Endothelial cell of umbilical vein (primary cell): ENCODE results near the gene STARD13. TPM values are rescaled to one million over a fixed set of nuclear protein-coding genes. Genes with fewer than 3 reads are reported as not detected.

ENCODE experiments used
- BruUV-seq: library from RNA; stranded (reverse); fragments of 400-500 nt; replicated peaks from 2 replicates; lab custom pipeline; 2021; lab: Mats Ljungman, UMichigan
- CTCF ChIA-PET: fragments of 300-600, 350-600 bp; sonication (Branson Sonifier 250); formaldehyde crosslinking; loops from one replicate; lab custom pipeline; 2021; ENCODE audit warnings: antibody characterized with exemption, inconsistent platforms; lab: Charles Lee
- POLR2A ChIA-PET: fragments of 300-600, 350-600 bp; sonication (Branson Sonifier 250); formaldehyde crosslinking; loops from one replicate; lab custom pipeline; 2021; ENCODE audit warnings: antibody characterized with exemption, inconsistent platforms; lab: Charles Lee
- DNase-seq: peaks from one replicate; pipeline ENCODE4 v3.0.0-alpha.2; 2011; ENCODE audit warnings: low read depth, low spot score
- FAIRE-seq: peaks from 2 replicates; lab custom pipeline; 2011; peaks lifted over from hg19 to GRCh38; lab: Jason Lieb, UNC
- H2AFZ ChIP-seq: 2 replicates; pipeline ENCODE4 v1.6.0; 2012; ENCODE audit warnings: low read depth, low read length, control low read depth, inconsistent platforms
- H3K27ac ChIP-seq: 2 replicates; pipeline ENCODE4 v1.5.1; 2011; ENCODE audit warnings: low read depth, mild to moderate bottlenecking, control low read depth, low read length, moderate library complexity; ENCODE audit not compliant: insufficient read depth
- H3K27me3 ChIP-seq, 2 experiments: 2 replicates each; pipeline versions ENCODE4 v1.6.0 to v1.6.1; 2011; ENCODE audit warnings: low read length in 2 of 2, mixed read lengths in 1 of 2; ENCODE audit not compliant: control insufficient read depth in 2 of 2, insufficient read depth in 2 of 2
- H3K36me3 ChIP-seq, 2 experiments: 2 replicates in 1 of 2; 3 replicates in 1 of 2; pipeline ENCODE4 v1.5.1; 2011; ENCODE audit warnings: low read length in 2 of 2, mild to moderate bottlenecking in 1 of 2, moderate library complexity in 1 of 2; ENCODE audit not compliant: control insufficient read depth in 2 of 2, insufficient read depth in 2 of 2; ENCODE audit errors: extremely low read depth in 1 of 2
- H3K4me1 ChIP-seq: 3 replicates; pipeline ENCODE4 v1.5.1; 2011; ENCODE audit warnings: mild to moderate bottlenecking, low read length; ENCODE audit not compliant: control insufficient read depth, insufficient read depth; ENCODE audit errors: extremely low read depth
- H3K4me2 ChIP-seq: 2 replicates; pipeline ENCODE4 v1.6.1; 2011; ENCODE audit warnings: low read length, control low read depth, mixed read lengths; ENCODE audit not compliant: insufficient read depth
- H3K4me3 ChIP-seq, 3 experiments: fragments of 200-600 bp in 1 of 3; sonication (generic), shearing (Covaris generic) in 1 of 3; replicated peaks in 1 of 3; 2 replicates each; pipeline ENCODE4 v1.5.1; 2011 to 2016; ENCODE audit warnings: control low read depth in 3 of 3, low read length in 3 of 3, mild to moderate bottlenecking in 2 of 3, inconsistent platforms in 1 of 3, low read depth in 1 of 3, moderate library complexity in 1 of 3; ENCODE audit not compliant: insufficient read depth in 1 of 3
- H3K79me2 ChIP-seq: 2 replicates; pipeline ENCODE4 v1.6.0; 2012; ENCODE audit warnings: low read length, inconsistent platforms; ENCODE audit not compliant: control insufficient read depth, insufficient read depth
- H3K9ac ChIP-seq: replicated peaks from 2 replicates; pipeline ENCODE3; 2011; ENCODE audit warnings: low read length, control low read depth; ENCODE audit not compliant: insufficient read depth; ENCODE audit errors: extremely low read depth
- H3K9me1 ChIP-seq: replicated peaks from 3 replicates; pipeline ENCODE4 v1.6.0; 2011; ENCODE audit warnings: mild to moderate bottlenecking, low read length; ENCODE audit not compliant: control insufficient read depth, insufficient read depth; ENCODE audit errors: extremely low read depth
- H3K9me3 ChIP-seq: replicated peaks from 2 replicates; pipeline ENCODE4 v1.5.1; 2012; ENCODE audit warnings: low read length, inconsistent platforms; ENCODE audit not compliant: control insufficient read depth, insufficient read depth
- H4K20me1 ChIP-seq: replicated peaks from 2 replicates; pipeline ENCODE3; 2011; ENCODE audit warnings: mild to moderate bottlenecking, low read length; ENCODE audit not compliant: control insufficient read depth, insufficient read depth; ENCODE audit errors: extremely low read depth
- CTCF ChIP-seq, 2 donors: IDR thresholded peaks; 1 replicate in 1 of 2; 2 replicates in 1 of 2; pipeline ENCODE4 v1.5.1; 2011; ENCODE audit warnings: low read length in 2 of 2, mild to moderate bottlenecking in 2 of 2, moderate library complexity in 2 of 2, control low read depth in 1 of 2, inconsistent platforms in 1 of 2, low read depth in 1 of 2; ENCODE audit not compliant: insufficient read depth in 1 of 2; ENCODE audit errors: extremely low read depth in 1 of 2
- EZH2 ChIP-seq: IDR thresholded peaks from 2 replicates; pipeline ENCODE4 v1.6.1; 2012; ENCODE audit warnings: borderline replicate concordance, low read depth, mild to moderate bottlenecking, moderate library complexity, low read length, inconsistent platforms; ENCODE audit not compliant: severe bottlenecking
- FOS ChIP-seq: IDR thresholded peaks from 2 replicates; pipeline ENCODE4 v1.6.1; 2011; ENCODE audit warnings: mild to moderate bottlenecking, low read length, moderate library complexity, borderline replicate concordance; ENCODE audit not compliant: insufficient read depth
- GATA2 ChIP-seq: IDR thresholded peaks from 2 replicates; pipeline ENCODE4 v1.7.0; 2011; ENCODE audit warnings: low read depth, mild to moderate bottlenecking, moderate library complexity, mixed read lengths, low read length; ENCODE audit not compliant: insufficient read length, insufficient read depth
- JUN ChIP-seq: IDR thresholded peaks from 2 replicates; pipeline ENCODE4 v1.6.1; 2011; ENCODE audit warnings: borderline replicate concordance, low read depth; ENCODE audit not compliant: insufficient read length, insufficient read depth
- MAX ChIP-seq: IDR thresholded peaks from 2 replicates; pipeline ENCODE4 v1.6.1; 2011; ENCODE audit not compliant: insufficient read depth, insufficient read length
- MYC ChIP-seq: IDR thresholded peaks from one replicate; pipeline ENCODE4 v1.6.1; 2011; ENCODE audit warnings: mild to moderate bottlenecking, low read depth, low read length
- POLR2A ChIP-seq: IDR thresholded peaks from 2 replicates; pipeline ENCODE4 v1.6.1; 2012; ENCODE audit warnings: low read depth, mild to moderate bottlenecking, control low read depth, low read length
- POLR2AphosphoS5 ChIP-seq: IDR thresholded peaks from 2 replicates; pipeline ENCODE4 v1.6.1; 2012; ENCODE audit warnings: low read depth, mild to moderate bottlenecking, control low read depth, low read length, moderate library complexity; ENCODE audit not compliant: insufficient read depth
- dilution Hi-C: fragments of 300-500 bp; cut with MboI; formaldehyde crosslinking; loops from one replicate; pipeline ENCODE4 v1.15.0; 2019; ENCODE audit warnings: low sequenced_read_pairs; ENCODE audit not compliant: extremely low pct_ligation_motif_present
- intact Hi-C: fragments of 100-400 bp; cut with micrococcal nuclease; formaldehyde crosslinking; loops from one replicate; pipeline ENCODE4 v1.10.0; 2022
- polyA plus RNA-seq, 4 experiments: library from polyadenylated mRNA; depleted of rRNA in 3 of 4; stranded (reverse) in 3 of 4; unstranded in 1 of 4; fragments of >200 nt; gene quantifications; 2 replicates each; pipeline versions ENCODE4 v1.2.1 to v1.2.3, GENCODE V29; 2011 to 2012; ENCODE audit warnings: missing spikeins in 1 of 4
- total RNA-seq: library from RNA; stranded (reverse); gene quantifications from 2 replicates; pipeline ENCODE4 v1.2.3, GENCODE V29; 2021

The STARD13 gene
- total and polyA plus RNA-seq, 2 donors (not counting 3 experiments of a cell fraction or from before 2014, with no cell fraction given) = 11.0 to 47.7 TPM

GRCh38 chr13:33175991-33176390 is 109.6 kb downstream of the STARD13 start:
- ChIA-PET CTCF (interaction anchor here (1.3 to 1.9 kb wide), 2 partner anchors 9 to 20 kb away, joined by 5 to 6 read pairs; no protein-coding TSS in a partner anchor), POLR2A (no interaction called here)
- BruUV-seq = no TSS peak
- Histone ChIP-seq H3K9ac (no peak overlapping the region), H3K4me2 (no peak overlapping the region), H3K4me3 (no peak overlapping the region), H3K9me1 (no peaks in the 10 kb centered on the region), H4K20me1 (no peaks in the 10 kb centered on the region), H3K79me2 (peaks cover 66% of the 10 kb centered on the region), H3K9me3 (no peaks in the 10 kb centered on the region), H3K27me3 (no peaks in the 10 kb centered on the region), H3K27ac (no peak overlapping the region), H2AFZ (no peak overlapping the region), H3K4me1 (no peaks in the 10 kb centered on the region), H3K36me3 (no peaks in the 10 kb centered on the region)
- FAIRE-seq (no peak), DNase-seq (no peak)
- intact Hi-C loops = no loop called here
- dilution Hi-C loops = no loop called here
- no peak for TF ChIP-seq JUN
- no peak for TF ChIP-seq POLR2A
- no peak for TF ChIP-seq MAX
- no peak for TF ChIP-seq GATA2
- no peak for TF ChIP-seq CTCF (IDR thresholded peaks at IDR 0.05; ENCODE audit: extremely low read depth in 1 of 2, insufficient read depth in 1 of 2, low read depth in 1 of 2, low read length in 2 of 2)
- no peak for TF ChIP-seq MYC
- no peak for TF ChIP-seq FOS
- TF ChIP-seq POLR2AphosphoS5 = no peak
- no peak for TF ChIP-seq EZH2
